DMS114 treated with DMSO at 0.1 percent for 48 hours (cell line): ENCODE results near the gene TDRD7.
A peak's percentile ranks its signal among the peaks of the same experiment; 100 is the strongest.
"Not testable (repeated sequence)": the region's sequence is repeated elsewhere in the genome, so short reads cannot be mapped to it uniquely, and the experiment has no call there.

Source experiments
- DNase-seq: peaks from one replicate; lab custom pipeline; 2025; ENCODE audit not compliant: unreplicated experiment; lab: John Stamatoyannopoulos, UW

TDRD7 gene

GRCh38 chr9:97425973-97426336 lies 14.1 kb downstream of the TDRD7 start:
- DNase-seq = no peak

DNA sequence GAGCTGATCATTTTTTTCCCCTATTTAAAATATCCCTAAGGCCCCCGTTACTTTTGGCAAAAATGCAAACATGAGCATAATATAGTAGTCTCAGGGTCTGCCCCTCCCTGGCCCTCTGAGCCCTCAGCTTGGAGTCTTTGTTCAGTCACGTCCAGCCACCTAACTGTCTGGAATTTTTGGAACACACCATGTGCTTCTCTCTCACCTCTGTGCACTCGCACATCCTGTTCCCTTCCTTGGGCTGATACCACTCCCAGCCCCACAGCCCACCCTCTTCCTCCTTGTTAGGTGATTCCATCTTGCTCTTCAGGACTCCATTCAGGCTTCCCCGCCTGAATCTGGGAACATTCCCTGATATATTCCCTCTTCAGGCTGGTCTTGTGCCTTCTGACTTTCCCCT lies 16.0 kb downstream of the TDRD7 start:
- no peak for DNase-seq

GRCh38 chr9:97430316-97431043 lies 18.6 kb downstream of the TDRD7 start:
- no peak for DNase-seq

- no peak for DNase-seq
Observed at GRCh38 chr9:97431044-97431441, 19.1 kb downstream of the TDRD7 start.

- no peak for DNase-seq
Observed at GRCh38 chr9:97431549-97432143, 19.8 kb downstream of the TDRD7 start.

DNA sequence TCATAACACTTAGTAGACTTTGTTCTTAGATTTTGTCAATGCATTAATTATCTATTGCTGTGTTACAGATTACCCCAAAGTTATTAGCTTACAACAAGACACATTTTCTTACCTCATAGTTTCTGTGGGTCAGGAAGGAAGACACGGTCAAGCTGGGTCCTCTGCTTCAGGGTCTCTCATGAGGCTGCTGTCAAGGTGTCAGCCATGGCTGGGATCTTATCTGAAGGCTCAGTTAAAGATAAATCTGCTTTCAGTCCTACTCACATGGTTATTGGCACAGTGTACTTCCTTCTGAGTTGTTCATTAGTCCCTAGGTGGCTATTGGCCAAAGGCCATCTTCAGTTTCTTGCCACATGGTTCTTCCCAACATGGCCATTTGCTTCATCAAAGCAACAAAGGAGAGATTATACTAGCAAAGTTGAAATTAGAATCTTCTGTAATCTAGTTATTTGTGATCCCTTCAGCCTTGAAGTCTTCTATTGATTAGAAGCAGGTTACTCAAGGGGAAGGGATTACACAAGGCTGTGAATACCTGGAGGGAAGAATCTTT lies 25.2 kb downstream of the TDRD7 start:
- no peak for DNase-seq

- no peak for DNase-seq
Observed at GRCh38 chr9:97438257-97438656, 26.4 kb downstream of the TDRD7 start.

DNA sequence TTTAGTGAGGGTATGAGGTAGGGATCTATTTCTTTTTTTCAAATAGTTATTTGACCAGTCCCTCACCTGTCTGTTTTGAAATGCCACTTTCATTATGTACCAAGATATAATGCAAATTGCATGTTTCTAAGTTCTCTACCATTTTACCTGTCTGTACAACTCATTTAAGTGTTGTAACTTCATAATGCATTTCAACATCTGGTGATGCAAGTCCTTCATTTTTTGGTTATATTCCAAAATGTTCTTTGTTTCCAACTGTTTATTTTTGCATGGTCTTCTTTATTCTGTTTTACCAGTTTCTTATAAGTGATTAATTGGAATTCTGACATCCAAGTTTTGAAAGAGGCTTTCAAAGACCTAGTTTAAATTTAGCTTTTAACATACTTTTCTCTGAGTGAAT lies 26.8 kb downstream of the TDRD7 start:
- DNase-seq = no peak

DNA sequence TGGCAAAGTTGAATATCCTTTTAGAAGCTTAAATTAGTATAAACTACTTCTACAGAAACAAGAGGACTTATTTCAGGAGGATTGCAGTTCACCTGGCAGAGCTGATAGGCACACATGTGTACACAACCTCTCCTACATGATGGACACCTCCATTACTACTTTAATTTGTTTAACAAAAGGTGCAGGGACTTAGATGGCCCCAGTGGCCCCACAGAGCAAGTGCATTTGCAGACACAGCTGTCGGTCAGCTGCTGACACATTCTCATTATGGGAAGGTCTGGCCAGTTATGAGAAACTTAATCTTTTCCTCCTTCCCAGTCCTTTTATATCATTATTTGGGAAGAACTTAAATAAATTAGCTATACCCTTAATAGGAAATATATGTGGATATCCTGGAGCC lies 28.3 kb downstream of the TDRD7 start:
- DNase-seq = no peak

DNA sequence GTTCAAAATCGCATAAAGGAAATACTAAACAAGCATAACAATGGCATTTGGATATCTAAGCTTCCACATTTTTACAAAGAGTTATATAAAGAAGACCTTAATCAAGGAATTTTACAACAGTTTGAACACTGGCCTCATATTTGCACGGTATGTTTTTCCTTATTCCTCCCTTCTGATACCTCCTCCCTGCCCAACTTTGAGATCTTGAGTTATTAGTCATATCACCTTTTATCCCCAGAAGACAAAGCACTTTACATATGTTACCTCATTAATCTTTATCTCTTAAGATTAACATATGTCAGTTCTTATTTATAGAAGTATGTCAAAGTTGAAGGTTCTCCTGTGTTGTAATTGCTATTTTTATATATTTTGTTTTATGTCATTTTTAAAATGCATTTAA lies 29.8 kb downstream of the TDRD7 start:
- DNase-seq = no peak

DNA sequence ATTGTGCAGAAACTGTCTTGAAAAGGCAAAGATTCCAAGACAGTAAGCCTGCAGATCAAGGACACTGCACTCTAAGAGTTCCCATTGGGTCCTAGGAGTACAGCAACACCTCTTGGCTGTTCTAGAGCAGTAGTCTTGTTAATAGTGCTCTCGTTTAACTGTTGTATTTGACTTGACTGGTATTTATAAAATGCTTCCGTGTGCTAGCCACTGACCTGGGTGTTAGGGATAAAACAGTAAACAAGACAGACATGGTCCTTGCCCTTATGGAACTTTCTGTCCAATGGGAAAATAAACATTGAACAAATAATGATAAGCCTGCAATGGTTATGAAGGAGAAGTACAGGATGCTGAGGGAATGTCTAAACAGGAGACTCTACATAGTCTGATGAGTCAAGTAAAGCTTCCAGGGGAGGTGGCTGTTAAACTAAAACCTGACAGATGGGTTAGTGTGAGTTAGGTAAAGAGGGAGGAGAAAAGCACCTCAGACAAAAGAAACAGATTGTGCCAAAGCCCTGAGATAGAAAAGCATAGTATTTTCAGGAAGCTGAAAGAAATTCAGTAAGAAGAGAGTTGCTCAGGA lies 33.3 kb downstream of the TDRD7 start:
- no peak for DNase-seq

DNA sequence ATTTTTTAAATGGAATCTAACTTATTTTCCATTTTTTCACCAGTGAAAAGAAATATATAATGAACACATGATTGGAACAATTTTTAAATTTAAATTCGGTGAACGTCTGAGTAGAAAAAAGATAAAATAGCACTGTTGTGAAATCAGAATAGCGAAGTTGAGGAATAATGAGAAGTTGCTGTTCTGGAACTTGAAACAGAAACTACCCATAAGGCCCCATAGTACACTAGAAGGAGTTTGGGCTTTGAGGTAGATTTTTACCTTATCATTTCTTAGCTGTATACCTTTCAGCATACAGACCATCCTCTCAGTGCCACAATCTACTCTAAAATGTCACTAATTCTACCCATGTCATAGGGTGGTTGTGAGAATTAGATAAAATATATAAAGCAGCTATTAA lies 35.1 kb downstream of the TDRD7 start:
- DNase-seq = no peak

DNA sequence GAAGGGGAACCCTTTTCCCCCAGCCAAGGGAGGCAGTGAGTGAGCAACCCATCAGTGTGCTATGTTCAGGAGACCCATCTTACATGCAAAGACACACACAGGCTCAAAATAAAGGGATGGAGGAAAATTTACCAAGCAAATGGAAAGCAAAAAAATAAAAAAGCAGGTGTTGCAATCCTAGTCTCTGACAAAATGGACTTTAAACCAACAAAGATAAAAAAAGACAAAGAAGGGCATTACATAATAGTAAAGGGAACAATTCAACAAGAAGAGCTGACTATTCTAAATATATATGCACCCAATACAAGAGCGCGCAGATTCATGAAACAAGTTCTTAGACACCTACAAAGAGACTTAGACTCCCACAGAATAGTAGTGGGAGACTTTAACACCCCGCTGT lies 41.7 kb downstream of the TDRD7 start:
- not testable (repeated sequence) for DNase-seq

GRCh38 chr9:97456841-97457240 lies 44.9 kb downstream of the TDRD7 start:
- not testable (repeated sequence) for DNase-seq

- DNase-seq = no peak
Observed at GRCh38 chr9:97459326-97459725, 47.4 kb downstream of the TDRD7 start.

DNA sequence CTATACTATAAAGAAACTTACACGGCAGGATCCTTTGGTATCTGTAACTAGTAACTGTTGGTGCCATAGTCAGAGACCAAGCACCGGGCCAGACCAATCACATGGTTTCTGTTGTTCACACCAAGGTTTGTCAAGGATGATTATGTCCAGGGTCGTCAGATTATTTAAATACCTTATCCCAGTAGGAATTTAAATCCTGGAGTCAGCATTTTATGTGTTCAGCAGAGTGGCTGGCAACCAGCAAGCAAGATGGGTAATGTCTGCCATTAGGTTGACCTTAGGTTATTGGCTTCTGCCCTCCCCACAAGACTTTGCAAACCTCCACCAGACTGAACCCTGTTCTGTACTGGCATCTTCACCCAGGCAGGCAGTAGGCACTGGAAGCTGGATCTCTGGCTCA lies 50.3 kb downstream of the TDRD7 start:
- no peak for DNase-seq

- no peak for DNase-seq
Observed at GRCh38 chr9:97462914-97463313, 51.0 kb downstream of the TDRD7 start.

GRCh38 chr9:97468658-97469448 lies 57.0 kb downstream of the TDRD7 start:
- DNase-seq = peak; percentile 6

- DNase-seq = no peak
Observed at GRCh38 chr9:97470076-97470475, 58.2 kb downstream of the TDRD7 start.

GRCh38 chr9:97473717-97474116 lies 61.8 kb downstream of the TDRD7 start:
- DNase-seq = no peak

DNA sequence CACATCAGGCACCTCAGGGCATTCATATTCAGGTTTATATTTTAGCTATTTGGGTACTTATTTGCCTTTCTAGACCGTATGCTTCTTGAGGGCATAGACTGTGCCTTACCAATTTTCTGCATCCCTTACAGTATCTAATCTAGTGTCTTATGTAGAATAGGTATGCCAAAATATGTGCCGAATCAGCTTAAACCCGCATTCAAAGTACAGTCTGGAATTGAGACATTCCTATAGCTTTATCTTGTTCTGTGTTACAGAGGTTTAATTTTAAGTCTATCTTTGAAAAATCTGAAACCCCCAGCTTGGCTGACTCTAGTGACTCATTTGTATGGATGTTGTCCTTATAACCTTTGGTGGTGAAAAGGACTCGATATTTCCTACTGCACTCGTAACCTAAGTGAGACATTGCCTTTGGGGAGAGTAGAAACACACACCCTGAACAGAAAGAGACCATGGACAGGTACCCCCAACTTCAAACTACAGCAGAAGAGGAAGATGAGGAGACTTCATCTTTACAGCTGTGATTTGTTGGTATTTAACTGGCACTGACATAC lies 62.6 kb downstream of the TDRD7 start:
- DNase-seq = no peak
